ENCODE results near the gene NAA10. TPM values are rescaled to one million over a fixed set of nuclear protein-coding genes. Genes with fewer than 3 reads are reported as not detected.

The NAA10 gene
- total and polyA plus RNA-seq, 4 donors = 70.2 to 287 (median 84.5) TPM

DNA sequence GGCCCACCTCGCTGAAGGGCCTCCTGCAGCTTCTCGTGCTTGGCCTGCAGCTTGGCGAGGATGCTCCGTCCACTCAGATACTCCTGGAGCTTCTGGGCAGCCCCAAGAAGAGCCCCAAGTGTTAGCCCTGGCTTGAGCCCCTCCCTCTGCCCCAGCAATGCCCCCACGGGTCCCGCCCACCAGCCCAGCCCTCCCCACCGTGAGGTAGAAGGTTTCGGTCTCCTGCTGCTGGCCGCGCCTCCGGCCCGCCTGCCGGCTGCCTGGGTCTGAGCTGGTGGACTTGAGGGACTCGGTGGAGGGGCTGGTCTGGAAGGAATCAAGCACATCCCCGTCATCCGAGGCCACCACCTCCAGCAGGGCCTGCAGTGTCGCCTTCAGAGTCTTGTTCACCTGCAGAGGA lies 21.6 kb downstream of the NAA10 start:
- H3K27ac ChIP-seq (ENCODE audit: low read depth in 1 of 2, low read length in 2 of 2) = no peak overlapping the region
- intact Hi-C loops (cut with DNase I) = no loop called here
- DNase-seq = peak in 1 of 2 donors; percentile 43

DNA sequence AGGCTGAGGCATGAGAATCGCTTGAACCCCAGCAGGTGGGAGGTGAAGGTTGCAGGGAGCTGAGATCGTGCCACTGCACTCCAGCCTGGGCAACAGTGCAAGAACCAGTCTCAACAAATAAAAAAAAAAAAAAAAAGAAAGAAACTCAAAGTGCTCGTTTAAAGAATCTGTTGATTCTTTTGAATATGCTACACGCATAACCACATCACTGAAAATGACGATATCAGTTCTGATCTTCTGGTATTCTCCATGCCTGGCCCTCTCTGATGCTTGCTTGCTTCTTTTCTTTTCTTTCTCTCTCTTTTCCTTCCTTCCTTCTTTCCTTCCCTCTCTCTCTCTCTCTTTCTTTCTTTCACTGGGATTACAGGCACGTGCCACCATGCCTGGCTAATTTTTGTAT lies 23.0 kb downstream of the NAA10 start:
- whole genome bisulfite sequencing, 2 donors = 85 to 90% methylated on average over 6 of the region's 6 CpGs
- Histone ChIP-seq H3K4me1 (ENCODE audit: control insufficient read depth in 1 of 2, insufficient read depth in 2 of 2, low read length in 2 of 2) (no peaks in the 10 kb centered on the region), H3K27ac (ENCODE audit: low read depth in 1 of 2, low read length in 2 of 2) (no peak overlapping the region), H3K4me3 (ENCODE audit: low read length in 2 of 2) (no peak overlapping the region), H3K27me3 (ENCODE audit: control insufficient read depth in 1 of 2, insufficient read depth in 2 of 2, low read length in 1 of 2) (no peaks in the 10 kb centered on the region), H3K9me3 (ENCODE audit: control insufficient read depth, low read length) (no peaks in the 10 kb centered on the region), H3K36me3 (ENCODE audit: control insufficient read depth in 1 of 2, insufficient read depth in 2 of 2, low read length in 1 of 2) (no peaks in the 10 kb centered on the region)
- no peak for ATAC-seq (ENCODE audit: low FRiP score)
- intact Hi-C loops (cut with DNase I) = no loop called here
- DNase-seq = no peak

More for the DNA sequence above, 21.6 kb downstream of the NAA10 start:
- H3K4me3 ChIP-seq (ENCODE audit: low read length in 2 of 2) = no peak overlapping the region
- no peak for ATAC-seq (ENCODE audit: low FRiP score)
- 69 to 78% methylated on average over 17 of the region's 17 CpGs for WGBS, 2 donors
- no peaks in the 10 kb centered on the region for H3K36me3 ChIP-seq (ENCODE audit: control insufficient read depth in 1 of 2, insufficient read depth in 2 of 2, low read length in 1 of 2)
- no peaks in the 10 kb centered on the region for H3K4me1 ChIP-seq (ENCODE audit: control insufficient read depth in 1 of 2, insufficient read depth in 2 of 2, low read length in 2 of 2)
- H3K27me3 ChIP-seq (ENCODE audit: control insufficient read depth in 1 of 2, insufficient read depth in 2 of 2, low read length in 1 of 2) = no peaks in the 10 kb centered on the region
- no peaks in the 10 kb centered on the region for H3K9me3 ChIP-seq (ENCODE audit: control insufficient read depth, low read length)

DNA sequence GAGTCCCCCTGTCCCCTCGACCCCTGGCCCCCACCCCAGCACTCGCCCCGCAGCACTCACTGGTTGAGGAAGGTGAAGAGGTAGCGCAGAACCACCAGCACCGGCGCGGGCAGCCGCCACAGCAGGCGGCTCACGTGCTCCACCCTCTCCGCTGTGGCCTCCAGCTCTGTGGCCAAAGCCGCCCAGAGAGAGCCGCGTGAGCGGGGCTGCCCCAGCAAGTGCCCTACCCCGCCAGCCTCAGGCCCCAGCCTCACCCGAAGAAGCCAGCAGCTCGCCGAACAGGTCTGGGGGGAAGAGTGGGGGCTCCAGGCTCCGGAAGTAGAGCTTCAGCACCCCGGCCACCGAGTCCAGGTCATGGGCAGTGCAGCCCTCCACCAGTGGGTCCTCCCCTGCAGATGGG lies 24.4 kb downstream of the NAA10 start:
- intact Hi-C loops (cut with DNase I) = no loop called here
- Histone ChIP-seq H3K9me3 (ENCODE audit: control insufficient read depth, low read length) (no peaks in the 10 kb centered on the region), H3K27ac (ENCODE audit: low read depth in 1 of 2, low read length in 2 of 2) (no peak overlapping the region), H3K27me3 (ENCODE audit: control insufficient read depth in 1 of 2, insufficient read depth in 2 of 2, low read length in 1 of 2) (no peaks in the 10 kb centered on the region), H3K36me3 (ENCODE audit: control insufficient read depth in 1 of 2, insufficient read depth in 2 of 2, low read length in 1 of 2) (no peaks in the 10 kb centered on the region), H3K4me3 (ENCODE audit: low read length in 2 of 2) (no peak overlapping the region), H3K4me1 (ENCODE audit: control insufficient read depth in 1 of 2, insufficient read depth in 2 of 2, low read length in 2 of 2) (no peaks in the 10 kb centered on the region)
- DNase-seq = no peak
- WGBS, 2 donors = 92 to 94% methylated on average over 22 of the region's 22 CpGs
- no peak for ATAC-seq (ENCODE audit: low FRiP score)

DNA sequence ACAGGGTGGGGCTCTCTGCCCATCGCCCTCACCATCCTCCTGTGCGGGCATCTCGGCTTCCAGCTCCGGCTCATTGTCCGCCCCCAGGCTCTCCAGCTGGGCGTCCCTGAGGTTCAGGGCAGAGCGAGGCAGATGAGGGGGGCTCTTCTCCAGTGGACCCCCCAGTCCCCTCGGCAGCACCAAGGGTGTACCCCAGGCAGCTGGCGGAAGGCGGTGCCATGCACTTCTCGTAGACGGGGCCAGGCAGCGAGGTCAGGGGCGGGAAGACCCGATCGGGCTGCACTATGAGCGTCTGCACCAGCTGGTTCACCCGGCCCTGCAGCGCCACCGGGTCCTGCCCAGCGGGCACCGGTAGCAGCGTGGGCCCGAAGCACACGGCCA lies 24.9 kb downstream of the NAA10 start:
- Histone ChIP-seq H3K36me3 (ENCODE audit: control insufficient read depth in 1 of 2, insufficient read depth in 2 of 2, low read length in 1 of 2) (no peaks in the 10 kb centered on the region), H3K4me3 (ENCODE audit: low read length in 2 of 2) (no peak overlapping the region), H3K27ac (ENCODE audit: low read depth in 1 of 2, low read length in 2 of 2) (no peak overlapping the region), H3K9me3 (ENCODE audit: control insufficient read depth, low read length) (no peaks in the 10 kb centered on the region), H3K4me1 (ENCODE audit: control insufficient read depth in 1 of 2, insufficient read depth in 2 of 2, low read length in 2 of 2) (no peaks in the 10 kb centered on the region), H3K27me3 (ENCODE audit: control insufficient read depth in 1 of 2, insufficient read depth in 2 of 2, low read length in 1 of 2) (no peaks in the 10 kb centered on the region)
- WGBS, 2 donors = 94% methylated on average over 25 of the region's 25 CpGs
- ATAC-seq (ENCODE audit: low FRiP score) (no peak), DNase-seq (no peak)
- intact Hi-C loops (cut with DNase I) = no loop called here

DNA sequence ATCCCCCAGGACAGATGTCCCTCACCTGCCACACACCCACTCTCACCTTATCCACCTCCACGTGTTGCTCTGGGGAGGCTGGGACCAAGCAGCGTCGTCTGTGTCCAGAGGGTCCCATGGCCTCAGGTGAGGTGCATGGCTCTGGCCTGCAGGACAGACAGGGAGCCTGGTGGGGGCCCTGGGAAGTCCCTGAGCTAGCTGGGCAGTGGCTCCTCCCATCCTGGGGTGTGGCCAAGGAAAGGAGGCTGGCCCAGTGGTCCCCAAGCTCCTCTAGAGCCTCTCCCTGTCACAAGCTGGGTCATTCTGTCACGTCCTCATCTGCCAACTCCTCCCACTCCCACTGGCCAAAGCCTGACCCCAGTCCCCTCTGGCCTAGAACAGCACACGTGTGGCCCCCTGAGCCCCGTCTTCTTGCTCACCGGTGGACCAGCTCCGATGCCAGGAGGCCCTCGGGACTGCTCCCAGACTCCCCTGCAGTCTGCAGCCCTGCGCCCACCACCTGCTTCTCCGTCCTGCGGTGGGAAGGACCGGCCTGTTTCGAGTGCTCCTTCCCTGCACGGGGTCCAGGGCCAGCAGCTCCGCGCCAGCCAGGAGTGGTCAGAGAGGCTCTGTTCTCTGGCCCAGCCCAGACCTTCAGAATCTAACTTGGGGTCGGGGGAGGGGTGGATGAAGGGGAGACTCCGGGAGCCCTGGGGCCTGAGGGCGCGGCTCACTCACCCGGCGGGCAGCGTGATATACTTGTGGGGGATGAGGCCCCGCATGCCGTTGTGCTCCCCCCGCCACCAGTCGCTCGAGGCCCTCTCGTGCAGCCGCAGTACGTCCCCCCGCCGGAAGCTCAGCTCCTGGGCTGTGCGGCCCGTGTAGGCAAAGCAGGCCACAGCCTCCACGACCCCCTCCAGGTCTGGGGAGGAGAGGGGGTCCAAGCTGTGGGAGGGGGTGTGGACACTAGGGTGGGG lies 25.5 kb downstream of the NAA10 start:
- Histone ChIP-seq H3K36me3 (ENCODE audit: control insufficient read depth in 1 of 2, insufficient read depth in 2 of 2, low read length in 1 of 2) (no peaks in the 10 kb centered on the region), H3K4me1 (ENCODE audit: control insufficient read depth in 1 of 2, insufficient read depth in 2 of 2, low read length in 2 of 2) (no peaks in the 10 kb centered on the region), H3K27me3 (ENCODE audit: control insufficient read depth in 1 of 2, insufficient read depth in 2 of 2, low read length in 1 of 2) (no peaks in the 10 kb centered on the region), H3K27ac (ENCODE audit: low read depth in 1 of 2, low read length in 2 of 2) (no peak overlapping the region), H3K4me3 (ENCODE audit: low read length in 2 of 2) (no peak overlapping the region), H3K9me3 (ENCODE audit: control insufficient read depth, low read length) (no peaks in the 10 kb centered on the region)
- DNase-seq = peak in 1 of 2 donors; percentile 38
- 74 to 77% methylated on average over 36 to 37 of the region's 37 CpGs for WGBS, 2 donors
- ATAC-seq (ENCODE audit: low FRiP score) = no peak
- intact Hi-C loops (cut with DNase I) = no loop called here

DNA sequence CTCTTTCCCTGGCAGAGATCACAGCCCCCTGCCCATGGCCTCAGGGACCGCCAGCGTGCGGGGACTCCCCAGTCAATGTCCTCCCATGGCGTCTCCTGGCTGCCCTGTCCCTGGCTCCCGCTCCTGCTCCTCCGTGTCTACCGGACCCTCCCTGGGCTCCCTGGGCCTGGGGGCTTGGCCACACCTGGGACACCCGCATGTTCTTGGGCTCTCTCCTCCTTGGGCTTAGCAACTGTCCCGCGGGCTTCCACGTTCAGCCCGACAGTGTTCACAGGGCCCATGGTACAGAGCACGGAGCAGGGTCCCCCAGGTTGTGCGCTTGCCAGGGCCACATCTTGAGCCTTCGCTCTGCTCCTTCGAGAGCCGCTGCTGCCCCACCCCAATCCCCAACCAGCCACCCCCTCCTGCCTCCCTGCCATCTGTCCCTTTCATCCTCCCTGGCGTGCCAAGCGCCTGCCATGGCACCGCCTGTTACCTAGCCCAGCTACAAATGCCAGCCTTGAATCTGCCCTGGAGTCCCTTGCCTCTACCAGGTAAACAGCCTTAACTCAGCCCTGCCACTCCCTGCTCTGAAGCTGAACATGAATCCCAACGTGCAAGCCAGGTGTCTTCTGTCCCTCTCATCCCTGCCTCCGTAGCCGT lies 26.5 kb downstream of the NAA10 start:
- no peaks in the 10 kb centered on the region for H3K9me3 ChIP-seq (ENCODE audit: control insufficient read depth, low read length)
- 88 to 92% methylated on average over 23 of the region's 23 CpGs for WGBS, 2 donors
- peak in 1 of 2 donors; percentile 42 for DNase-seq

DNA sequence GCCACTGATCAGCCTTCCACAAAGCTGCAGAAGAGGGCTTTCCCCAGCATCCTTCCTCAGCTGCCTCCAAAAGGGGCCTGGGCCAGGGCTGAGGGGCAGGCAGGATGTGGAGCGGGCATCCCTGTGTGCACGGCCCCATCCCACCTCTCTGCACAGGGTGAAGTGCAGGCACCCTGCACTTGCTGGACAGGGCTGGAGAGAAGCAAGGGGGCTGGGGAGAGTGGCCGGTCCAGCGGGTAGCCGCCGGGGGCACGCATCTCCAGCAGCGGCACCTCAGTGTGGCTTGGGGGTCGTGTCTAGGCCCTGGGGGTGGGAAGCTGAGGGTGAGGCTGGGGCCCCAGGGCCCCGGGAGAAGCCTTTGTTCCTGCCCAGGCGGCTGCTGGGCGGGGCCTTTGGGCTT lies 27.4 kb downstream of the NAA10 start:
- peak in 1 of 2 donors; percentile 34 for DNase-seq

More for the DNA sequence above, 26.5 kb downstream of the NAA10 start:
- no peaks in the 10 kb centered on the region for H3K36me3 ChIP-seq (ENCODE audit: control insufficient read depth in 1 of 2, insufficient read depth in 2 of 2, low read length in 1 of 2)
- intact Hi-C loops (cut with DNase I) = no loop called here
- H3K27ac ChIP-seq (ENCODE audit: low read depth in 1 of 2, low read length in 2 of 2) = no peak overlapping the region
- H3K4me3 ChIP-seq (ENCODE audit: low read length in 2 of 2) = no peak overlapping the region
- H3K4me1 ChIP-seq (ENCODE audit: control insufficient read depth in 1 of 2, insufficient read depth in 2 of 2, low read length in 2 of 2) = no peaks in the 10 kb centered on the region
- no peaks in the 10 kb centered on the region for H3K27me3 ChIP-seq (ENCODE audit: control insufficient read depth in 1 of 2, insufficient read depth in 2 of 2, low read length in 1 of 2)
- ATAC-seq (ENCODE audit: low FRiP score) = no peak

DNA sequence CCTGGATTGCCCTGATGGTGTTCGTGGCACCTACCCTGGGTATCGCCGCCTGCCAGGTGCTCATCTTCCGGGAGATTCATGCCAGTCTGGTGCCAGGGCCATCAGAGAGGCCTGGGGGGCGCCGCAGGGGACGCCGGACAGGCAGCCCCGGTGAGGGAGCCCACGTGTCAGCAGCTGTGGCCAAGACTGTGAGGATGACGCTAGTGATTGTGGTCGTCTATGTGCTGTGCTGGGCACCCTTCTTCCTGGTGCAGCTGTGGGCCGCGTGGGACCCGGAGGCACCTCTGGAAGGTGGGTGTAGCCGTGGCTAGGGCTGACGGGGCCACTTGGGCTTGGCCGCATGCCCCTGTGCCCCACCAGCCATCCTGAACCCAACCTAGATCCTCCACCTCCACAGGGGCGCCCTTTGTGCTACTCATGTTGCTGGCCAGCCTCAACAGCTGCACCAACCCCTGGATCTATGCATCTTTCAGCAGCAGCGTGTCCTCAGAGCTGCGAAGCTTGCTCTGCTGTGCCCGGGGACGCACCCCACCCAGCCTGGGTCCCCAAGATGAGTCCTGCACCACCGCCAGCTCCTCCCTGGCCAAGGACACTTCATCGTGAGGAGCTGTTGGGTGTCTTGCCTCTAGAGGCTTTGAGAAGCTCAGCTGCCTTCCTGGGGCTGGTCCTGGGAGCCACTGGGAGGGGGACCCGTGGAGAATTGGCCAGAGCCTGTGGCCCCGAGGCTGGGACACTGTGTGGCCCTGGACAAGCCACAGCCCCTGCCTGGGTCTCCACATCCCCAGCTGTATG lies 28.5 kb downstream of the NAA10 start:
- no peak overlapping the region for H3K27ac ChIP-seq (ENCODE audit: low read depth in 1 of 2, low read length in 2 of 2)
- 83 to 88% methylated on average over 24 to 27 of the region's 27 CpGs for WGBS, 2 donors
- H3K9me3 ChIP-seq (ENCODE audit: control insufficient read depth, low read length) = no peaks in the 10 kb centered on the region
- H3K36me3 ChIP-seq (ENCODE audit: control insufficient read depth in 1 of 2, insufficient read depth in 2 of 2, low read length in 1 of 2) = no peaks in the 10 kb centered on the region
- intact Hi-C loops (cut with DNase I) = no loop called here
- no peak overlapping the region for H3K4me3 ChIP-seq (ENCODE audit: low read length in 2 of 2)
- H3K4me1 ChIP-seq (ENCODE audit: control insufficient read depth in 1 of 2, insufficient read depth in 2 of 2, low read length in 2 of 2) = no peaks in the 10 kb centered on the region
- ATAC-seq (ENCODE audit: low FRiP score) (no peak), DNase-seq (no peak)
- no peaks in the 10 kb centered on the region for H3K27me3 ChIP-seq (ENCODE audit: control insufficient read depth in 1 of 2, insufficient read depth in 2 of 2, low read length in 1 of 2)

More for the DNA sequence above, 27.4 kb downstream of the NAA10 start:
- Histone ChIP-seq H3K4me3 (ENCODE audit: low read length in 2 of 2) (no peak overlapping the region), H3K36me3 (ENCODE audit: control insufficient read depth in 1 of 2, insufficient read depth in 2 of 2, low read length in 1 of 2) (no peaks in the 10 kb centered on the region), H3K9me3 (ENCODE audit: control insufficient read depth, low read length) (no peaks in the 10 kb centered on the region), H3K27me3 (ENCODE audit: control insufficient read depth in 1 of 2, insufficient read depth in 2 of 2, low read length in 1 of 2) (no peaks in the 10 kb centered on the region), H3K27ac (ENCODE audit: low read depth in 1 of 2, low read length in 2 of 2) (no peak overlapping the region), H3K4me1 (ENCODE audit: control insufficient read depth in 1 of 2, insufficient read depth in 2 of 2, low read length in 2 of 2) (no peaks in the 10 kb centered on the region)
- WGBS, 2 donors = 84 to 85% methylated on average over 12 of the region's 12 CpGs
- no peak for ATAC-seq (ENCODE audit: low FRiP score)
- intact Hi-C loops (cut with DNase I) = no loop called here
